Psoas muscle (tissue), 8 donors: Measurements from ENCODE around the gene EIF3F. TPM values are rescaled to one million over a fixed set of nuclear protein-coding genes. Genes with fewer than 3 reads are reported as not detected.

Source experiments
- ATAC-seq, 4 donors: fragments of 200-7000 bp; cut with Tn5 transposase; one replicate each; pipeline ENCODE4 v1.9.1; 2020; ENCODE audit warnings: moderate library complexity in 3 of 4, mild to moderate bottlenecking in 2 of 4
- DNase-seq, 2 donors: peaks; one replicate each; pipeline ENCODE4 v3.0.0-alpha.2; 2020
- H3K27ac ChIP-seq: fragments of 200-600 bp; one replicate; pipeline ENCODE4 v1.8.0; 2022
- H3K27me3 ChIP-seq, 3 donors: fragments of 200-600 bp in 1 of 3; one replicate each; pipeline versions ENCODE4 v1.6.1 to v1.8.0; 2013 to 2022; ENCODE audit warnings: low read length in 2 of 3, mild to moderate bottlenecking in 2 of 3, moderate library complexity in 1 of 3; ENCODE audit not compliant: insufficient read depth in 3 of 3
- H3K36me3 ChIP-seq, 2 donors: fragments of 200-600 bp in 1 of 2; one replicate each; pipeline versions ENCODE4 v1.6.1 to v1.8.0; 2013 to 2022; ENCODE audit warnings: low read depth in 1 of 2, mild to moderate bottlenecking in 1 of 2, moderate library complexity in 1 of 2; ENCODE audit not compliant: insufficient read depth in 1 of 2
- H3K4me1 ChIP-seq: fragments of 200-600 bp; one replicate; pipeline ENCODE4 v1.8.0; 2022
- H3K4me3 ChIP-seq: fragments of 200-600 bp; one replicate; pipeline ENCODE4 v1.8.0; 2022; ENCODE audit warnings: mild to moderate bottlenecking
- H3K9me3 ChIP-seq: fragments of 200-600 bp; one replicate; pipeline ENCODE4 v1.8.0; 2022
- WGBS, 3 donors: extraction: QIAGEN DNeasy Blood & Tissue Kit; methylation state at CpG; one replicate each; pipeline versions ENCODE4 v1.1.6 to v1.1.7; 2013; 5-methylcytosine and 5-hydroxymethylcytosine counted together
- intact Hi-C, 2 donors: fragments of 100-400 bp; cut with DNase I; formaldehyde crosslinking; loops; one replicate each; pipeline versions ENCODE4 v1.11.0 to v1.14.2; 2022
- polyA plus RNA-seq, 3 donors: library from polyadenylated mRNA; stranded (reverse); fragments of 200-250 nt; gene quantifications; one replicate each; pipeline ENCODE4 v1.2.3, GENCODE V29; 2013
- total RNA-seq, 4 donors: library from RNA; stranded (reverse); fragmentation: NEBNext Ultra II Directional in 2 of 4; extraction: Animal tissue kit (Norgen Biotek cat#: 25700) in 2 of 4; gene quantifications; one replicate each; pipeline versions ENCODE4 v1.2.1 to v1.2.4, GENCODE V29; 2021 to 2023
- TF ChIP-seq, protein P1 (sequence below): fragments of 200-600 bp; IDR thresholded peaks from one replicate; pipeline ENCODE4 v1.8.0; 2022; ENCODE audit warnings: antibody characterized with exemption
- donor health status: healthy with polysubstance abuse.
- donor health status: DM: no; HTN: no; CAD: no; lungs with moderate emphysema.
- donor health status: Bipolar disorder and iron deficiency.
- donor health status: healthy.
- donor health status: DM: yes; HTN: yes; CAD: no.
- donor health status: DM: no; HTN: no; CAD: no.
- donor health status: DM: no; HTN: no; CAD: no.
- donor health status: DM: yes; HTN: yes; CAD: no.

The EIF3F gene
- total and polyA plus RNA-seq, 7 donors, result 149 to 539 (median 208) TPM

DNA sequence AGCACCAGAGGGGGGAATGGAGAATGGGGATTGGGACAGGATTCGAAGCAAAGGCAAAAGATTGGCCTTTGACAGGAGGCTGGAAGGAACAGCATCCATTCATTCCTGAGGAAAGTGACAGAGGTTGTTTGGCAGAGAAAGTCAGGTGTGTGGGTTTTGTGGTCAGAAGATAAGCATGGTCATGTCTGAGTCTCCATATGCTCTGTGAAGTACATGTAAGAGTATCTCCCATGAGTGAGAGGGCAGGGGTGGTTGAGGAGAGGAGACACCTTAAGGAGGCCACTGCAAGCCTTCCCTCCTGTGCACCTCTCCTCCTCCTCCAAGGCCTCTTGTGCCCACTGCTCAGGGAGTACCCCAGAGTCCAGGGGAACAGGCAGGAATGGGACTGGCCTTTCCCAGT lies 20.0 kb upstream of the EIF3F start:
- intact Hi-C loops, result no loop called here
- H3K4me1 ChIP-seq, result no peaks in the 10 kb centered on the region
- TF ChIP-seq, protein P1, sequence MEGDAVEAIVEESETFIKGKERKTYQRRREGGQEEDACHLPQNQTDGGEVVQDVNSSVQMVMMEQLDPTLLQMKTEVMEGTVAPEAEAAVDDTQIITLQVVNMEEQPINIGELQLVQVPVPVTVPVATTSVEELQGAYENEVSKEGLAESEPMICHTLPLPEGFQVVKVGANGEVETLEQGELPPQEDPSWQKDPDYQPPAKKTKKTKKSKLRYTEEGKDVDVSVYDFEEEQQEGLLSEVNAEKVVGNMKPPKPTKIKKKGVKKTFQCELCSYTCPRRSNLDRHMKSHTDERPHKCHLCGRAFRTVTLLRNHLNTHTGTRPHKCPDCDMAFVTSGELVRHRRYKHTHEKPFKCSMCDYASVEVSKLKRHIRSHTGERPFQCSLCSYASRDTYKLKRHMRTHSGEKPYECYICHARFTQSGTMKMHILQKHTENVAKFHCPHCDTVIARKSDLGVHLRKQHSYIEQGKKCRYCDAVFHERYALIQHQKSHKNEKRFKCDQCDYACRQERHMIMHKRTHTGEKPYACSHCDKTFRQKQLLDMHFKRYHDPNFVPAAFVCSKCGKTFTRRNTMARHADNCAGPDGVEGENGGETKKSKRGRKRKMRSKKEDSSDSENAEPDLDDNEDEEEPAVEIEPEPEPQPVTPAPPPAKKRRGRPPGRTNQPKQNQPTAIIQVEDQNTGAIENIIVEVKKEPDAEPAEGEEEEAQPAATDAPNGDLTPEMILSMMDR, result no peak
- H3K27me3 ChIP-seq, result peaks cover 0 to 5% (median 0%) of the 10 kb centered on the region in 3 donors
- no peaks in the 10 kb centered on the region for H3K9me3 ChIP-seq
- H3K36me3 ChIP-seq, result no peaks in the 10 kb centered on the region
- no peak overlapping the region for H3K27ac ChIP-seq
- no peak for DNase-seq
- H3K4me3 ChIP-seq, result no peak overlapping the region
- WGBS, 3 donors, result 55 to 73% (median 68%) methylated on average over 1 of the region's 1 CpG
- ATAC-seq, result no peak

DNA sequence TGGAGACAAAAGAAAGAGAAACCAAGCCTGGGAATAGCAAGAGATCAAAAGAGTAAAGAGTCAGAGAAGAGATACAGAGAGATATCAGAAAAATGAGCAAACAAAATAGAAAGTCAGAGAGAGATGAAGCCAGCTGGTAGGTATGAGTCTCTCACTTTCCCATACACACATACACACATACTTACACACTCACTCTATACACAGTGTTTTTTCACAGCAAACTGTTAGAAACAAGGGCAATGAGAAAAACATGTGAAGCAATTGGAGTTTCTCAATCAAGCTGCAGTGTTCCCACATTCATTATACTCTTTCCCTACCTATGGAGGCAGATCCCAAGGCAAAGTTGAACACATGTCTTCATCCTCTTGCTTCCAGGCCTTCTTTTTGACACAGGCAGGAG lies 19.3 kb upstream of the EIF3F start:
- TF ChIP-seq, protein P1, result no peak
- H3K9me3 ChIP-seq, result no peaks in the 10 kb centered on the region
- H3K4me3 ChIP-seq, result no peak overlapping the region
- H3K27me3 ChIP-seq, result peaks cover 0 to 5% (median 2%) of the 10 kb centered on the region in 3 donors
- DNase-seq, result no peak
- no peaks in the 10 kb centered on the region for H3K4me1 ChIP-seq
- intact Hi-C loops, result no loop called here
- no peaks in the 10 kb centered on the region for H3K36me3 ChIP-seq
- no peak overlapping the region for H3K27ac ChIP-seq
- no peak for ATAC-seq

DNA sequence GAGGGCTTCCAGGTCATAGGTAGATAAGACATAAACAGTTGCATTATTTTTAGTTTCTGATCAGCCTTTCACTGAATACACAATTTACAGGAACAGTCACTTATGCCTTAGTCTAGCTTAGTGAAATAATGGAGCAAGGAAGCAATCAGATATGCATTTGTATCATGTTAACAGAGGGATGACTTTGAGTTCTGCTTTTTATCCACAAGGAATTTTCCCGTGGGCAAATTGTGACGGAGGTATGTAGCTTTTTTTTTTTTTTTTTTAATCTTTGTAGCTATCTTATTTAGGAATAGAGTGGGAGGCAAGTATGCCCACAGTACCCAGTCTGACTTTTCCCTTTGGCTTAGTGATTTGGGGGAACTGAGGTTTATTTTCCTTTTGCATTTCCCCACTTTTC lies 18.5 kb upstream of the EIF3F start:
- Histone ChIP-seq H3K4me3 (no peak overlapping the region), H3K27ac (no peak overlapping the region), H3K4me1 (no peaks in the 10 kb centered on the region), H3K9me3 (no peaks in the 10 kb centered on the region), H3K27me3 (peaks cover 0 to 5% (median 2%) of the 10 kb centered on the region in 3 donors), H3K36me3 (no peaks in the 10 kb centered on the region)
- intact Hi-C loops, result no loop called here
- no peak for DNase-seq
- 34 to 44% (median 34%) methylated on average over 2 of the region's 2 CpGs for WGBS, 3 donors
- no peak for ATAC-seq
- TF ChIP-seq, protein P1, result no peak

DNA sequence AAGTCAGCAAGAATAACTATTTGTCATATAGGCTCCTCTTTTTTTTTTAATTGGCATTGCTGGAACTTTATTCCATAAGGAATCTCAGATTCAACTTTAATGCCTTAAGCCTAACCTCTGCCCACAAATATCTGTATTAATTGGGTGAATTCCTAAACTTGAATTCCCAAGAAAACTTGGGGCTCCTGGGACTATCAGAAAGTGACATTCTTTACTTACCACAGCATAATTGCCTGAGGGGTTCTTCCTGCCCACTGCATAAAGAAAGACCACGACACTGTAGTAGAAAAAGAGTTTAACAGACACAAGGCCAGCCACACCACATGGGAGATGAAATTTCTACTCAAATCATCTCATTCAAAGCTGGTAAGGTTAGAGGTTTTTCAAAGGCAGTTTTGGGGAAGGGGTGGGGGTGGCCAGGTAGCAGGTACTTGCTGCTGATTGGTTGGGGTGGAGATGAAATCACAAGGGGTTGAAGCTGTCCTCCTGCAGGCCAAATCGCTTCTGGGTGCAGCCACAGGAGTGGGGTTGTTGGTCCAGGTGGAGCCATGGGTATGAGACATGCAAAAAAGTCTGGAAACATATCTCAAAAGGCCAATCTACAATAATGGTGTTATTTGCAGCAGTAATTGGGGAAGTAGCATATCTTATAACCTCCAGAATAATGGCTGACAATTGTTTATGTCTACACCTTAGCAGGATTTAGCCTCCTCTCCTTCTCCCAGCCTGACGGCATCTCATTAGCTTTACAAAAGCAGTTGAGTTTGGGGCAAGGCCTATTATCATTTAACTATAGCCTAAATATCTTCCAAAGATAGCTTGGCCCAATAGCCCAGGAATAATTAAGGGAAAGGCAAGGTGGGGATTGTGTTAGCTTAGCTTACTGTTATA lies 17.1 kb upstream of the EIF3F start:
- Histone ChIP-seq H3K27ac (no peak overlapping the region), H3K36me3 (no peaks in the 10 kb centered on the region), H3K9me3 (no peaks in the 10 kb centered on the region), H3K4me3 (no peak overlapping the region), H3K27me3 (peaks cover 0 to 5% (median 2%) of the 10 kb centered on the region in 3 donors), H3K4me1 (no peaks in the 10 kb centered on the region)
- DNase-seq, result no peak
- TF ChIP-seq, protein P1, result no peak
- no peak for ATAC-seq
- 56 to 65% (median 61%) methylated on average over 3 of the region's 3 CpGs for WGBS, 3 donors
- intact Hi-C loops, result no loop called here

DNA sequence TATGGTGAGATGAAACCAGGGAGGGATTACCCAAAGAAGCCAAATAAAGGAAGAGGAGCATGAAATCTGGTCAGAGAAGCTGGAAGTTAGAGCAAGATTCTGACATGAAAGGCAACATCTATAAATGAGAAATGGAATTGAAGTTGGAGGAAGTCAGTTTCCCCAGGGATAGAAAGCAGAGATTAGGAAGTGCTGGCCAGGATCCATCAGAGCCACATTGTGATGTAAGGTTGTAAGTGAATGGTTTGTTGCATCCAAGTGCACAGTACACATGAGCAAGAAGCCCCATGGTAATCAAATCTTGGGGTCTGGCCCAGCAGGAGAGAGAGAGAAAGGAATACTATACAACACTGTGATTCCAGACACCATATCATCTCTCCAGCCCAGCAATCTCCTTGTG lies 15.3 kb upstream of the EIF3F start:
- Histone ChIP-seq H3K9me3 (no peaks in the 10 kb centered on the region), H3K27ac (no peak overlapping the region), H3K4me3 (no peak overlapping the region), H3K27me3 (peaks cover 0 to 2% (median 2%) of the 10 kb centered on the region in 3 donors), H3K4me1 (no peaks in the 10 kb centered on the region), H3K36me3 (no peaks in the 10 kb centered on the region)
- no peak for ATAC-seq
- DNase-seq, result no peak
- TF ChIP-seq, protein P1, result no peak
- intact Hi-C loops, result no loop called here
